ENCODE measurements around the gene SCRN1.

GRCh38 chr7:29995652-29996051 lies 6.1 kb upstream of the SCRN1 start:
- no peak for TF ChIP-seq POLR2AphosphoS5 (IDR thresholded peaks at IDR 0.05)
- no peak for TF ChIP-seq POLR2A (IDR thresholded peaks at IDR 0.05; ENCODE audit: low read depth)
- TF ChIP-seq CTCF (IDR thresholded peaks at IDR 0.05), result no peak
- TF ChIP-seq EP300 (IDR thresholded peaks at IDR 0.05), result no peak
